K562 (cell line): ENCODE measurements around the gene TEX9. TPM values are rescaled to one million over a fixed set of nuclear protein-coding genes. Genes with fewer than 3 reads are reported as not detected.

Experiments
- ATAC-seq: fragments of 200-7000 bp; cut with Tn5 transposase; 3 replicates; pipeline ENCODE4 v1.9.1; 2020; ENCODE audit warnings: moderate library complexity
- BruUV-seq: library from RNA; stranded (reverse); fragments of 400-500 nt; replicated peaks from 2 replicates; lab custom pipeline; 2021; lab: Mats Ljungman, UMichigan
- CTCF ChIA-PET: fragments of 300-600 bp; formaldehyde crosslinking; extraction: SDS; loops from one replicate; lab custom pipeline; 2021; ENCODE audit warnings: low intra/inter-chr PET ratio; lab: Yijun Ruan, JAX
- POLR2A ChIA-PET: fragments of 300-600, 350-650 bp; sonication (Branson Sonifier 250); formaldehyde crosslinking; extraction: SDS; loops from one replicate; lab custom pipeline; 2021; ENCODE audit warnings: antibody characterized with exemption, inconsistent platforms; lab: Yijun Ruan, JAX
- DNase-seq, 4 experiments: peaks; one replicate each; pipeline versions ENCODE4 v3.0.0 to v3.0.0-alpha.2; 2011 to 2018; ENCODE audit warnings: low spot score in 3 of 4, mixed read lengths in 3 of 4; ENCODE audit errors: extremely low read depth in 1 of 4
- FAIRE-seq: peaks from 2 replicates; lab custom pipeline; 2011; peaks lifted over from hg19 to GRCh38; lab: Jason Lieb, UNC
- H2AFZ ChIP-seq: 2 replicates; pipeline ENCODE4 v1.6.0; 2011; ENCODE audit warnings: low read depth, low read length, control low read depth, inconsistent platforms
- H3K27ac ChIP-seq: fragments of 200-600 bp; 3 replicates; pipeline ENCODE4 v1.8.0; 2011; ENCODE audit warnings: low read depth, mild to moderate bottlenecking, control low read depth, inconsistent platforms, low read length, moderate library complexity, mixed read lengths; ENCODE audit errors: extremely low read depth
- H3K27me3 ChIP-seq, 2 experiments: fragments of 300-600 bp in 1 of 2; 2 replicates in 1 of 2; 3 replicates in 1 of 2; pipeline versions ENCODE4 v1.6.0 to v1.8.0; 2011; ENCODE audit warnings: inconsistent platforms in 2 of 2, low read length in 2 of 2, mild to moderate bottlenecking in 1 of 2, mixed read lengths in 1 of 2, moderate library complexity in 1 of 2; ENCODE audit not compliant: control insufficient read depth in 2 of 2, insufficient read depth in 2 of 2
- H3K36me3 ChIP-seq: fragments of 300-600 bp; 3 replicates; pipeline ENCODE4 v1.8.0; 2011; ENCODE audit warnings: mild to moderate bottlenecking, low read length, inconsistent platforms; ENCODE audit not compliant: control insufficient read depth, insufficient read depth
- H3K4me1 ChIP-seq, 2 experiments: fragments of 200-600 bp in 1 of 2; replicated peaks in 1 of 2; 2 replicates in 1 of 2; 3 replicates in 1 of 2; pipeline versions ENCODE4 v1.5.1 to v1.8.0; 2011; ENCODE audit warnings: inconsistent platforms in 2 of 2, low read length in 2 of 2, mild to moderate bottlenecking in 1 of 2, mixed read lengths in 1 of 2, moderate library complexity in 1 of 2; ENCODE audit not compliant: control insufficient read depth in 2 of 2, insufficient read depth in 2 of 2
- H3K4me2 ChIP-seq: 2 replicates; pipeline ENCODE4 v1.6.1; 2011; ENCODE audit warnings: low read length, control low read depth, inconsistent platforms, mixed read lengths; ENCODE audit not compliant: insufficient read depth
- H3K4me3 ChIP-seq: fragments of 200-600 bp; sonication (generic), shearing (Covaris generic); 2 replicates; pipeline ENCODE4 v1.5.1; 2016; ENCODE audit warnings: control low read depth, inconsistent platforms
- H3K79me2 ChIP-seq: fragments of 200-600 bp; 3 replicates; pipeline ENCODE4 v1.8.0; 2011; ENCODE audit warnings: low read length, inconsistent platforms; ENCODE audit not compliant: control insufficient read depth, insufficient read depth
- H3K9ac ChIP-seq, 2 experiments: 2 replicates each; pipeline versions ENCODE4 v1.6.0 to v1.6.1; 2011; ENCODE audit warnings: low read depth in 2 of 2, low read length in 2 of 2, control low read depth in 1 of 2, inconsistent platforms in 1 of 2, mild to moderate bottlenecking in 1 of 2, mixed read lengths in 1 of 2; ENCODE audit not compliant: insufficient read depth in 1 of 2
- H3K9me1 ChIP-seq: one replicate; pipeline ENCODE4 v1.6.0; 2011; ENCODE audit warnings: inconsistent platforms, mild to moderate bottlenecking, low read length, moderate library complexity; ENCODE audit not compliant: control insufficient read depth, insufficient read depth
- H3K9me3 ChIP-seq: replicated peaks from 2 replicates; pipeline ENCODE4 v1.5.1; 2011; ENCODE audit warnings: low read depth, low read length, inconsistent platforms; ENCODE audit not compliant: control insufficient read depth, insufficient read depth
- H4K20me1 ChIP-seq: replicated peaks from 2 replicates; pipeline ENCODE4 v1.6.1; 2011; ENCODE audit warnings: low read length, inconsistent platforms, mixed read lengths; ENCODE audit not compliant: control insufficient read depth, insufficient read depth
- C11orf30 ChIP-seq: fragments of 450-650 bp; IDR thresholded peaks from 2 replicates; pipeline ENCODE4 v1.6.1; 2016; ENCODE audit warnings: low read depth, mild to moderate bottlenecking
- CC2D1A ChIP-seq: fragments of 450-650 bp; IDR thresholded peaks from 2 replicates; pipeline ENCODE4 v1.6.1; 2017; ENCODE audit warnings: mild to moderate bottlenecking
- ETV6 ChIP-seq, 3 experiments: fragments of 150-350 bp in 1 of 3; sonication (generic) in 1 of 3; formaldehyde crosslinking in 1 of 3; IDR thresholded peaks; 2 replicates each; pipeline versions ENCODE4 v1.6.1 to v1.8.0; 2014 to 2022; ENCODE audit warnings: borderline replicate concordance in 2 of 3, low read depth in 2 of 3, antibody characterized with exemption in 1 of 3, low read length in 1 of 3, mild to moderate bottlenecking in 1 of 3, missing genetic modification reagents in 1 of 3
- GATAD2B ChIP-seq: fragments of 450-650 bp; IDR thresholded peaks from 2 replicates; pipeline ENCODE4 v1.6.1; 2017; ENCODE audit warnings: mild to moderate bottlenecking, borderline replicate concordance
- HDAC2 ChIP-seq: fragments of 450-650 bp; IDR thresholded peaks from 2 replicates; pipeline ENCODE4 v1.6.1; 2016; ENCODE audit warnings: mild to moderate bottlenecking
- LARP7 ChIP-seq: fragments of 450-650 bp; IDR thresholded peaks from 2 replicates; pipeline ENCODE4 v1.6.1; 2016
- NFRKB ChIP-seq: fragments of 450-650 bp; IDR thresholded peaks from 2 replicates; pipeline ENCODE4 v1.6.1; 2016; ENCODE audit warnings: low read depth
- OTX1 ChIP-seq: fragments of 450-650 bp; formaldehyde crosslinking; IDR thresholded peaks from 2 replicates; pipeline ENCODE4 v1.4.0; 2022; ENCODE audit warnings: mild to moderate bottlenecking
- PHF20 ChIP-seq: fragments of 450-650 bp; IDR thresholded peaks from 2 replicates; pipeline ENCODE4 v1.6.1; 2018; ENCODE audit not compliant: partially characterized antibody
- SMARCA4 ChIP-seq: fragments of 450-650 bp; IDR thresholded peaks from 2 replicates; pipeline ENCODE4 v1.6.1; 2016
- SNIP1 ChIP-seq: fragments of 450-650 bp; IDR thresholded peaks from 2 replicates; pipeline ENCODE4 v1.7.1; 2017; ENCODE audit warnings: low read depth, mild to moderate bottlenecking
- ZKSCAN1 ChIP-seq: fragments of 150-350 bp; IDR thresholded peaks from 2 replicates; pipeline ENCODE4 v1.6.1; 2016; ENCODE audit warnings: low read depth, low read length
- ZNF512 ChIP-seq: IDR thresholded peaks from 2 replicates; pipeline ENCODE4 v1.6.1; 2016; ENCODE audit warnings: missing genetic modification characterization, missing compliant biosample characterization
- WGBS: fragments of 100-300 bp; shearing (Covaris generic); methylation state at CpG from one replicate; pipeline ENCODE4 v1.1.6; 2016; ENCODE audit warnings: low coverage, mixed read lengths; ENCODE audit not compliant: insufficient coverage; ENCODE audit errors: missing lambda C conversion rate; 5-methylcytosine and 5-hydroxymethylcytosine counted together
- in situ Hi-C: fragments of 300-500 bp; cut with MboI; formaldehyde crosslinking; loops from 4 replicates; pipeline ENCODE4 v1.15.0; 2018; ENCODE audit warnings: inconsistent platforms, mixed read lengths
- intact Hi-C: fragments of 100-400 bp; cut with micrococcal nuclease; formaldehyde crosslinking; loops from 2 replicates; pipeline ENCODE4 v1.14.2; 2022
- polyA plus RNA-seq, 8 experiments: library from polyadenylated mRNA; depleted of rRNA in 4 of 8; stranded (reverse) in 5 of 8; unstranded in 3 of 8; fragments of >200 nt; fragmentation: Nextera tagmentation in 2 of 8; fragmentation: Illumina TruSeq in 1 of 8; extraction: Ambion mirVana in 2 of 8; extraction: Trizol in 1 of 8; gene quantifications; 2 replicates each; pipeline versions ENCODE4 v1.2.1 to v1.2.3, GENCODE V29; 2011 to 2014; ENCODE audit warnings: inconsistent platforms in 1 of 8, missing spikeins in 1 of 8
- total RNA-seq, 7 experiments: library from RNA; depleted of rRNA in 6 of 7; stranded (reverse); fragments of >200 nt in 6 of 7; fragmentation: Illumina TruSeq in 2 of 7; extraction: Trizol in 2 of 7; gene quantifications; 2 replicates each; pipeline versions ENCODE4 v1.2.1 to v1.2.3, GENCODE V29; 2011 to 2021; ENCODE audit warnings: low replicate concordance in 1 of 7

TEX9 gene
- total and polyA plus RNA-seq, 9 of the 15 experiments (the other 6 are each of a cell fraction or from before 2014, with no cell fraction given): 0.93 to 3.6 (median 2.4) TPM

GRCh38 chr15:56323435-56323834, 41.8 kb upstream of the TEX9 start (continued):
- TF ChIP-seq NFRKB (peak; percentile 60; the same call in 1 of the 2 replicates), C11orf30 (peak; percentile 94), GATAD2B (no peak), ETV6 (IDR thresholded peaks at IDR 0.05; ENCODE audit: borderline replicate concordance in 1 of 2, low read depth in 2 of 2, low read length in 1 of 2) (peak in 1 of 2 experiments; percentile 36; a peak in 1 of 4 replicates), ETV6 (CRISPR knock-in tag; IDR thresholded peaks at IDR 0.05; ENCODE audit: borderline replicate concordance) (no peak), PHF20 (no peak), OTX1 (CRISPR knock-in tag) (peak; percentile 30; the same call in 1 of the 2 replicates), HDAC2 (0 out of 2 replicates have a peak, but pooled peaks have one; percentile 17), LARP7 (0 out of 2 replicates have a peak, but pooled peaks have one; percentile 20), CC2D1A (0 out of 2 replicates have a peak, but pooled peaks have one; percentile 18), SNIP1 (no peak), SMARCA4 (0 out of 2 replicates have a peak, but pooled peaks have one; percentile 13), ZNF512 (peak; percentile 71)

GRCh38 chr15:56325186-56325585, 40.0 kb upstream of the TEX9 start:
- Histone ChIP-seq H3K36me3 (no peaks in the 10 kb centered on the region), H3K9ac (no peak overlapping the region), H3K9me1 (no peaks in the 10 kb centered on the region), H3K4me3 (no peak overlapping the region), H3K9me3 (no peaks in the 10 kb centered on the region), H3K27ac (no peak overlapping the region), H2AFZ (no peak overlapping the region), H4K20me1 (no peaks in the 10 kb centered on the region), H3K4me1 (peaks cover 0 to 3% of the 10 kb centered on the region in 2 experiments; a peak in 2 of 5 replicates), H3K27me3 (no peaks in the 10 kb centered on the region), H3K79me2 (no peaks in the 10 kb centered on the region), H3K4me2 (no peak overlapping the region)
- in situ Hi-C loops (no loop called here), intact Hi-C loops (no loop called here)
- no TSS peak for BruUV-seq
- DNase-seq (no peak), FAIRE-seq (no peak), ATAC-seq (no peak)
- WGBS: 5% methylated on average over 3 of the region's 3 CpGs
- POLR2A ChIA-PET: no interaction called here
- CTCF ChIA-PET: no interaction called here
- TF ChIP-seq ZKSCAN1: no peak
